Caco-2 (cell line): ENCODE data around the gene LPAR3. TPM values are rescaled to one million over a fixed set of nuclear protein-coding genes. Genes with fewer than 3 reads are reported as not detected.

Experiments used
- Bru-seq: library from RNA; stranded (reverse); fragments of 400-500 nt; gene quantifications from one replicate; lab custom pipeline; 2021; lab: Mats Ljungman, UMichigan
- BruChase-seq, 2 experiments: library from RNA; stranded (reverse); fragments of 400-500 nt; gene quantifications; one replicate each; lab custom pipeline; 2021; lab: Mats Ljungman, UMichigan
- BruUV-seq: library from RNA; stranded (reverse); fragments of 400-500 nt; replicated peaks from 2 replicates; lab custom pipeline; 2021; lab: Mats Ljungman, UMichigan
- CTCF ChIA-PET: fragments of 300-600 bp; sonication (Branson Sonifier 250); formaldehyde crosslinking; loops from one replicate; lab custom pipeline; 2022; ENCODE audit warnings: antibody characterized with exemption; lab: Charles Lee
- POLR2A ChIA-PET: fragments of 300-600 bp; sonication (Branson Sonifier 250); formaldehyde crosslinking; loops from one replicate; lab custom pipeline; 2022; ENCODE audit warnings: antibody characterized with exemption; lab: Charles Lee
- DNase-seq, 2 experiments: peaks; one replicate each; pipeline versions ENCODE4 v3.0.0 to v3.0.0-alpha.2; 2020 to 2022
- H3K27me3 ChIP-seq: replicated peaks from 2 replicates; pipeline ENCODE4 v1.6.0; 2011; ENCODE audit warnings: low read length; ENCODE audit not compliant: control insufficient read depth, insufficient read depth
- H3K36me3 ChIP-seq: 2 replicates; pipeline ENCODE4 v1.5.1; 2011; ENCODE audit warnings: low read length; ENCODE audit not compliant: control insufficient read depth, insufficient read depth
- H3K4me1 ChIP-seq: fragments of 250-450 bp; sonication (Bioruptor Pico); 2 replicates; pipeline ENCODE4 v1.5.1; 2020; ENCODE audit warnings: mild to moderate bottlenecking
- H3K4me3 ChIP-seq: 2 replicates; pipeline ENCODE4 v1.5.1; 2011; ENCODE audit warnings: low read depth, mild to moderate bottlenecking, control low read depth, low read length
- H3K9me3 ChIP-seq: fragments of 250-450 bp; sonication (Bioruptor Pico); 2 replicates; pipeline ENCODE4 v1.5.1; 2020; ENCODE audit warnings: mild to moderate bottlenecking, moderate library complexity
- H3K27ac Mint-ChIP-seq: one replicate; pipeline ENCODE4 v1.8.0; 2022; ENCODE audit warnings: mixed read lengths; ENCODE audit not compliant: unreplicated experiment
- H3K27me3 Mint-ChIP-seq: one replicate; pipeline ENCODE4 v1.8.0; 2022; ENCODE audit warnings: mixed read lengths; ENCODE audit not compliant: insufficient read depth, unreplicated experiment
- H3K36me3 Mint-ChIP-seq: one replicate; pipeline ENCODE4 v1.8.0; 2022; ENCODE audit warnings: mild to moderate bottlenecking, mixed read lengths; ENCODE audit not compliant: insufficient read depth, unreplicated experiment
- H3K4me1 Mint-ChIP-seq: one replicate; pipeline ENCODE4 v1.8.0; 2022; ENCODE audit warnings: low read depth, mixed read lengths; ENCODE audit not compliant: unreplicated experiment
- H3K4me3 Mint-ChIP-seq: one replicate; pipeline ENCODE4 v1.8.0; 2022; ENCODE audit warnings: mild to moderate bottlenecking, moderate library complexity, mixed read lengths; ENCODE audit not compliant: unreplicated experiment
- H3K9me3 Mint-ChIP-seq: one replicate; pipeline ENCODE4 v1.8.0; 2022; ENCODE audit warnings: mixed read lengths; ENCODE audit not compliant: unreplicated experiment
- CTCF ChIP-seq, 2 experiments: fragments of 200-600 bp in 1 of 2; IDR thresholded peaks; 1 replicate in 1 of 2; 2 replicates in 1 of 2; pipeline versions ENCODE4 v1.5.1 to v1.8.0; 2011 to 2022; ENCODE audit warnings: antibody characterized with exemption in 1 of 2, control low read depth in 1 of 2, inconsistent platforms in 1 of 2, low read depth in 1 of 2, low read length in 1 of 2, mild to moderate bottlenecking in 1 of 2, moderate library complexity in 1 of 2; ENCODE audit not compliant: insufficient read depth in 1 of 2, severe bottlenecking in 1 of 2, unreplicated experiment in 1 of 2
- intact Hi-C: fragments of 100-400 bp; cut with micrococcal nuclease; formaldehyde crosslinking; loops from one replicate; pipeline ENCODE4 v1.10.0; 2022; ENCODE audit not compliant: unreplicated experiment
- long read RNA-seq: library from polyadenylated mRNA; stranded (forward); transcript quantifications from one replicate; pipeline ENCODE4 v2.0.0, GENCODE V29; 2022
- total RNA-seq: library from RNA; stranded (reverse); gene quantifications from 2 replicates; pipeline ENCODE4 v1.2.3, GENCODE V29; 2022

The LPAR3 gene
- not detected in 2 replicates for total RNA-seq
- Bru-seq, nascent RNA, result percentile 5 among the genes with signal in this experiment
- percentile 7 among the genes with signal in this experiment for BruChase-seq, experiment 1, labeled RNA remaining after a 2-hour chase
- percentile 7 among the genes with signal in this experiment for BruChase-seq, experiment 2, labeled RNA remaining after a 6-hour chase
- long read RNA-seq, result 0 reads

GRCh38 chr1:84892705-84893618, at the start of gene LPAR3:
Gene LPAR3 (minus strand): TSS chr1:84893206. CDS start chr1:84866120, 27,086 bp downstream.
- TF ChIP-seq CTCF (IDR thresholded peaks at IDR 0.05; ENCODE audit: insufficient read depth in 1 of 2, low read depth in 1 of 2, low read length in 1 of 2, severe bottlenecking in 1 of 2, unreplicated experiment in 1 of 2), result no peak
- no peaks in the 10 kb centered on the region; the same call in none of the 2 replicates for H3K27me3 ChIP-seq
- Mint-ChIP-seq H3K4me3 (peak within 1 kb of the TSS; percentile 60), H3K27ac (no peak within 1 kb of the TSS), H3K4me1 (no peaks in the 10 kb centered on the region), H3K27me3 (peaks cover 26% of the 10 kb centered on the region), H3K9me3 (no peaks in the 10 kb centered on the region), H3K36me3 (no peaks in the 10 kb centered on the region)
- no peaks in the 10 kb centered on the region for H3K9me3 ChIP-seq
- intact Hi-C loops, result no loop called here
- H3K4me3 ChIP-seq, result peak within 1 kb of the TSS; percentile 19
- H3K36me3 ChIP-seq, result no peaks in the 10 kb centered on the region
- CTCF ChIA-PET, result no interaction called here
- DNase-seq, result peak in 1 of 2 experiments; percentile 17
- no TSS peak for BruUV-seq
- POLR2A ChIA-PET, result no interaction called here
- H3K4me1 ChIP-seq, result no peaks in the 10 kb centered on the region

GRCh38 chr1:84941843-84942242, 48.8 kb upstream of the LPAR3 start:
- Mint-ChIP-seq H3K27me3 (peaks cover 19% of the 10 kb centered on the region), H3K36me3 (no peaks in the 10 kb centered on the region), H3K9me3 (no peaks in the 10 kb centered on the region), H3K27ac (no peak overlapping the region), H3K4me3 (no peak overlapping the region), H3K4me1 (no peaks in the 10 kb centered on the region)
- Histone ChIP-seq H3K9me3 (no peaks in the 10 kb centered on the region), H3K4me1 (no peaks in the 10 kb centered on the region), H3K27me3 (no peaks in the 10 kb centered on the region), H3K4me3 (no peak overlapping the region), H3K36me3 (no peaks in the 10 kb centered on the region)
- CTCF ChIA-PET, result no interaction called here
- intact Hi-C loops, result no loop called here
- TF ChIP-seq CTCF (IDR thresholded peaks at IDR 0.05; ENCODE audit: insufficient read depth in 1 of 2, low read depth in 1 of 2, low read length in 1 of 2, severe bottlenecking in 1 of 2, unreplicated experiment in 1 of 2), result no peak
- BruUV-seq, result no TSS peak
- DNase-seq, result no peak
- POLR2A ChIA-PET, result no interaction called here

GRCh38 chr1:84940481-84940880, 47.5 kb upstream of the LPAR3 start:
- Histone ChIP-seq H3K4me3 (no peak overlapping the region), H3K9me3 (no peaks in the 10 kb centered on the region), H3K27me3 (no peaks in the 10 kb centered on the region), H3K36me3 (no peaks in the 10 kb centered on the region), H3K4me1 (no peaks in the 10 kb centered on the region)
- peaks cover 19% of the 10 kb centered on the region for H3K27me3 Mint-ChIP-seq
- no TSS peak for BruUV-seq
- H3K27ac Mint-ChIP-seq, result no peak overlapping the region
- H3K9me3 Mint-ChIP-seq, result no peaks in the 10 kb centered on the region
- no peak for TF ChIP-seq CTCF (IDR thresholded peaks at IDR 0.05; ENCODE audit: insufficient read depth in 1 of 2, low read depth in 1 of 2, low read length in 1 of 2, severe bottlenecking in 1 of 2, unreplicated experiment in 1 of 2)
- CTCF ChIA-PET, result no interaction called here
- intact Hi-C loops, result no loop called here
- H3K4me3 Mint-ChIP-seq, result no peak overlapping the region
- POLR2A ChIA-PET, result no interaction called here
- no peaks in the 10 kb centered on the region for H3K4me1 Mint-ChIP-seq
- no peaks in the 10 kb centered on the region for H3K36me3 Mint-ChIP-seq
- no peak for DNase-seq
